ENCODE measurements around the gene POLR2A.
A peak's percentile ranks its signal among the peaks of the same experiment; 100 is the strongest.
"Not testable (repeated sequence)": the region's sequence is repeated elsewhere in the genome, so short reads cannot be mapped to it uniquely, and the experiment has no call there.

Gene POLR2A

DNA sequence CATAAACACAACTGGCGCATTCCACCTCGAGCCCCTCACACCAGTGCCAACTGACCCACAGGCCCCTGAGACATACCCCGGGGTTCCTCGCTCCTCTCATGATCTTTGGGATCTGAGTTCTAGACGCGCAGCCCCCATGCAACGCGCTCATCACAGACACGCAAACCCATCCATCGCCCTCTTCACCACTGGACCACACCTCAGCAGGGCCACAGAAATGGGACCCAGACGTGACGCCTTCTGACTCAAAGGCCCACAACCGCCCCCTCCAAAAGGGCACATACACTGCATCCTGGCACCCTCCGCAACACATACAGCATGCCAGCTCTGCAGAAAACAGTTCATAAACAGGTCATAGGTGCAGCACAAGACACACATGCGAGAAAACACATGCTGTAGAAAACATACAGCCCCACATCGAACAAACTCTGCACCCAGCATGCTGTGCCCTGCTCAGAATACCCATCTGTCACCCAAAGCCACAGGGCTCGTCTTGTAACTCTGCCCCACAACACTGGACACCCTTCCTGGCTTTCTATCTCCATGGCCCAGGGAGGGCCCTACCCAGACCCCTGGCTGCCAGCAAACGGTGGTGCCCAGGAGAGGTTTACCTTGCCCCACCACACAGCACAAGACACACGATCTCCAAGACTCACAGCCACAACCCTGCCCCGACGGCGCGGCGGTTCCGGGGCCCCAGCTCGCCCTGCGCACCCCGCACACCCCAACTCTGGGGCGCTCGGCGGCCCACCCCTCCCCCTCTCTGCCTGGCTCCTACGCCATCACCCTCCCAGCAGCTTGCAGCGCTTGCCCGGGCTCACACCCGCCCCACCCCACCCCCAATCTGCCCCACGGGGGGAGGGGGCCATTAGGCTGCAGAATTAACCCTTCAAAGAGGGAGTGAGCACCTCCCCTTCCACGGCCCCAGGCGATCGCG lies 5.6 kb upstream of the POLR2A start:
- DNase-seq (ENCODE audit: low spot score): peak; percentile 75

DNA sequence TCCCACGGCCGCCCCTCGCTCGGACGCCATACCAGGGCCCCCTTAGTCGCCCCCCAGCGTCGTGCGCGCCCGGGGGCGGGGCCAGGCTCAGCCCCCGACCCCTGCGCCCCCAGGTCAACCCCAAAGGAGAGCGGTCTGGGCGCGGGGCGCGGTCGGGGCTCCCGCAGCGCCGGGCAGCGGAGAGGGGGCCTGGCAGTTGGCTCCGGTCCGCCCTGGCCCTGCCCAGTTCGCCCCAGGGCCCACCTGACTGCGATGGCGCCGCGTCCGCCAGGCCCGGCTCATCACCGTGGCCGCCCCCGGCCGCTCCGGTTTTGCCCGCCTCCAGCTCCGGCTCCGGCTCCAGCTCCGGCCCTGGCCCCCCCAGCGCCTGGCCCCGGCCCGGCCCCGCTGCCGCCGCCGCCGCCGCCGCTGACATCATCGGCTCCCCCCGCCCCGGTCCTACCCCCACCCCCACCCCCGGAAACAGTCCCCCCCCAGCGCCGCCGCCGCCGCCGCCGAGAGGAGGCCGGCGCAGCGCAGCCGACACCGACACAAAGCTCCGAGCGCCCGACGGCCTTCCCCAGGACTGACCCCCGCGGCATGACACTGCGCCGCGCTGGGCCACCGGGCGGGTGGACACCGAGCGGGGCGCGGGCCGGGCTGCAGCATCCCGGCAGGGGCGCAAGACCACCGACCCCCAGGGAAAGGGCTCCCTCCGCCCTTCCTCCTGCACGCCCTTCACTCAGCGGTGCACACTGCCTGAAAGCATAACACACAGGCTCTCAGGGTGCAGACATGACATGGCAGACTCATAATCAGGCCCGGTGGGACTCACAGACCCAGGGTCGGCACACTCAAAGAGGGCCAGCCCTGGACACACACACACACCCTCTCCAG lies 4.7 kb upstream of the POLR2A start, which contains the start of gene ZBTB4:
ZBTB4 (minus strand) TSS at position 419 of the 876 bp plus-strand sequence. CDS start 12,830 bp downstream, outside the sequence.
- peak; percentile 85 for DNase-seq (ENCODE audit: low spot score)

DNA sequence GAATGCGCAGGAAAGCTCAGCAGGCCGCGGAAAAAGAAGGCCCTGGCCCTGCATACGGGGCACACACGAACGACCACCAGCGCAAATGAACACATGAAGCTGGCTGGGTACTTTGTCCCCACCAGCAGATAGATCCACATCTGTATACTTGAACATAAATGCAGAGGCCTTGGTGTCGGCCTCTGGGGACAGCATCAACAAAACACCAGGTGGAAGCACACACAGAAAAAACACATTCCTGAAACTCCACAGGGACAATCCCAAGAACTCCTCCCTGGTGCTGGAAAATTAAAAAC lies 4.1 kb upstream of the POLR2A start:
- no peak for DNase-seq (ENCODE audit: low spot score)

DNA sequence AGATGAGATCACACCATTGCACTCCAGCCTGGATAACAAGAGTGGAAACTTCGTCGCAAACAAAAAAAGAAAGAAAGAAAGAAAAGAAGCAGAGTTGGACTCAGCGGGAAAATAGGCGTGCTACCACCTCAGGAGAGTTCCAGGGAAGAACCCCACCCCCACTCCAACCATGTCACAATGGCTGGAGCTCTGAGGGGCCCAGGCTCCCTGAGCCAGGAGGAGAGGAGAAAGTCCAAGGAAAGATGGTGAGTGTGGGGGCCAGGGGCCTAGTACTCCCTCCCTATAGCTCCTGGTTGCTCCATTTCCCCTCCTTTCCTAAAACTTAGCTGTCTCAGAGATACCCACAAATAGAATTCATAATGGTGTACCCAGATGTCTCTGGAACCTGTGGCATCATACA lies 2.9 kb upstream of the POLR2A start, which contains the start of gene SLC35G6:
SLC35G6 (plus strand) TSS at position 172 of the 400 bp plus-strand sequence; CDS start at position 243, 71 bp downstream.
- not testable (repeated sequence) for DNase-seq (ENCODE audit: low spot score)

DNA sequence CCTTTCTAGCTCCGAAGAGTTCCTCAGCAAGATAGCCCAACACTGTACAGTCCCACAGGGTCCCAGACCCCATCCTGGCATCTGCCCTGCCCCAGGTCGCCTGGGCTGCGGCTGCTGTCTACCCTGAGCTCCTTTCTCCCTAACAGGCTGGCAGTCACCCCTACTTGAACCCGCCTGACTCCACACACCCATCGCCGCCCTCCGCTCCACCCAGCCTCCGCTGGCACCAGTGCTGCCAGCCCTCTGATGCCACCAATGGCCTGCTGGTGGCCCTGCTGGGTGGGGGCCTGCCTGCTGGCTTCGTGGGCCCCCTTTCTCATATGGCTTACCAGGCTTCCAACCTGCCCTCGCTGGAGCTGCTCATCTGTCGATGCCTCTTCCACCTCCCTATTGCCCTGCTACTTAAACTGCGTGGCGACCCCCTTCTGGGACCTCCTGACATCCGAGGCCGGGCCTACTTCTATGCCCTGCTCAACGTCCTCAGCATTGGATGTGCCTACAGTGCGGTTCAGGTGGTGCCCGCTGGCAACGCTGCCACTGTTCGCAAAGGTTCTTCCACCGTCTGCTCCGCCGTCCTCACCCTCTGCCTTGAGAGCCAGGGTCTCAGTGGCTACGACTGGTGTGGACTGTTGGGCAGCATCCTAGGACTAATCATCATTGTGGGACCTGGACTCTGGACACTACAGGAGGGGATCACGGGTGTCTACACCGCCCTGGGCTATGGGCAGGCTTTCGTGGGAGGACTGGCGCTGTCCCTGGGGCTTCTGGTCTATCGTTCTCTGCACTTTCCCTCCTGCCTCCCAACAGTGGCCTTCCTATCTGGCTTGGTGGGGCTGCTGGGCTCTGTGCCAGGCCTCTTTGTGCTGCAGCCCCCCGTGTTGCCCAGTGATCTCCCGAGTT lies 2.1 kb upstream of the POLR2A start:
- DNase-seq (ENCODE audit: low spot score): not testable (repeated sequence)

DNA sequence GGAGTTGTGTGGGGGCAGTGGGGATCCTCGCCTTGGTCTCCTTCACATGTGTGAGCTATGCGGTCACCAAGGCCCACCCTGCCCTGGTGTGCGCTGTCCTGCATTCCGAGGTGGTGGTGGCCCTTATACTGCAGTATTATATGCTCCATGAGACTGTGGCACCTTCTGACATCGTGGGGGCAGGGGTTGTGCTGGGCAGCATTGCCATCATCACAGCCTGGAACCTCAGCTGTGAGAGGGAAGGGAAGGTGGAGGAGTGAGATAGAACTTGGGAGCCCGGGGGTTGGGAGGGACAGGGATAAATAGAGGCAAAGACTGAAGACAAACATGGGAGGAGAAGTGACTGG lies 1.5 kb upstream of the POLR2A start:
- DNase-seq (ENCODE audit: low spot score): not testable (repeated sequence)

DNA sequence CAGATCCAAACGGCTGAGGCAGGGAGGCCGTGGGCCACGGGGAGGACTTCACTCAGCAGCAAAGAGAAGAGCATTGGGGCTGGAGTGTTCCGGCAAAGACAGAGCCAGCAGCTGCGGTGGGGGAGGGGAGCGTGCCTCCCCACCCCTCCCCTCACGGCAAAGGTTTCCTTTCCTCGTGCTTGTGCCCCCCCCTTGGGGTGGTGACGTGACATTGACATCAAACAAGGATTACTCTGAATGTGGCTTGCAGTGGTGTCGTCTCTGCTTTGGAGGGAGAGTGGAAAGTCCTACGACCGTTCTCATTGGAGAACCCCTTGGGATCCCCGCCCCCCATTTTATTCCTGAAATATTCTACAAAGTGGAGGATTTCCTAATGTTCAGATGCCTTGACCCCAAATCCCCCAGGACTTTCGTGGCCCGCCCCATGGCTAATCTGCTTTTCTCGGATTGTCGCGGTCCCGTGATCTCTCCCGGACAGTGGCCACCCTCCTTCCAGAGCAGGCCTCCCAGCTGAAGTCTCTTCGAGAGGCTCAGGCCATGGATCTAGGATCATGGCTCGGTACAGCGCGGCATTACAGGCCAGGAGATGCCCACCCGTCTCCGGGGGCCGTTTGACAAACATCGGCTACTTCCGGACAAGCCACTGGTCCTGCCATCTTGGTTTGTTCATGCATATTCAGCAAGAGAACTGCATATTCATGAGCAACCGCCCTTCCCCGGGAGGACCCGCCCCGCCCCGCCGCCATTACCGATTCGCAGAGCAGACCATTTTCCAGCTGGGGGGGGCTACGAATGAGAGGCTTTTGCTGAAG lies 705 bp upstream of the POLR2A start:
- DNase-seq (ENCODE audit: low spot score): peak; percentile 86

DNA sequence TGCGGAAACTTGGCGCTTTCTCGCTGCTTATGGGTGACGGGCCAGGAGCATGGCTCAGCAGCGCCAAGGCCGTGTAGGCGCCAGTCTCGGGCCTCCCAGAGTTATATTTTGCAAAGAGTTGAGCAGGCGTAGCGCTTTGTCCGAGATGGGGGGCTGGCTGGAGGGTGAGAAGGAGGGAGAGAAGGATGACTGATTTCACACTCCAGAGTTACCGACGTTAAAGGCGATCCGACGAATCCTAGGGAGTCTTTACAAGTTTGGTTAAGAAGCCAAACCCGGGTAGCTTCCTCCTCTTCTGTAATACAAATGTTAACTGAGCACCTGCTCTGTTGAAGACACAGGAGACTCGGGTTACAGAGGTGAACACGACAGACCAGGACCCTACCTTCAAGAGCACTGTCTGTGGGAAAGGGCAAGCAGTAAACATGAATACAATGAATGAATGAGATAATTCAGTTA lies 782 bp downstream of the POLR2A start:
- DNase-seq (ENCODE audit: low spot score): no peak

DNA sequence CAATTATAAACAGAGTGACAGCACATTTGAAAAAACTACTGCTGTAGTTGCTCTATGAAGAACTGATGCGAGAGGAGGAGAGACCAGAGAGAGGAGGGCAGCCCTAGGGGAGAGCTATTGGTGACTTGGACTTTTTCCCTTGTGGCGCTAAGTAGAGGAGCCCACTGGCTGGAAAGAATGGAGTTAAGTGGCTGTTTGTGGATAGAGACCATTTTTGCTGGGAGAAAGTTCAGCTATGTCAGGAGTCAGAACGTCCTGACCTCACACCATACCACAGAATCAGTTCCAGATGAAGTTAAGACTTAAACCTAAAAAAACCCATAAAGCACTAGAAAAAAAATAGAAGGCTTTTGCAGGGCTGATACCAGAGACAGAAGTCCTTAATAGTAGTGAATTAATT lies 2.0 kb downstream of the POLR2A start:
- DNase-seq (ENCODE audit: low spot score): no peak

DNA sequence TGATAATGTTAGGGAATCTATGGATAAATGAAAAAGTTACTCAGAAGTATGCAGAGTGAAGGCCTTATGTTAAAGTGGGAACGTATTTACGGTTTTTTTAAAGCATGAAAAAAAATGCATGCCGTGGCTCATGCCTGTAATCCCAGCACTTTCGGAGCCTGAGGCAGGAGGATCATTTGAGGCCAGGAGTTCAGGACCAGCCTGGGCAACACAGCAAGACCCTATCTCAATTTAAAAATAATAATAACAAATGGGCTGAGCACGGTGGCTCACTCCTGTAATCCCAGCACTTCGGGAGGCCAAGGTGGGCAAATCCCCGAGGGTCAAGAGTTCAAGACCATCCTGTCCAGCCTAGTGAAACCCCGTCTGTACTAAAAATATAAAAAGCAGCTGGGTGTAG lies 6.0 kb downstream of the POLR2A start:
- DNase-seq (ENCODE audit: low spot score): no peak

DNA sequence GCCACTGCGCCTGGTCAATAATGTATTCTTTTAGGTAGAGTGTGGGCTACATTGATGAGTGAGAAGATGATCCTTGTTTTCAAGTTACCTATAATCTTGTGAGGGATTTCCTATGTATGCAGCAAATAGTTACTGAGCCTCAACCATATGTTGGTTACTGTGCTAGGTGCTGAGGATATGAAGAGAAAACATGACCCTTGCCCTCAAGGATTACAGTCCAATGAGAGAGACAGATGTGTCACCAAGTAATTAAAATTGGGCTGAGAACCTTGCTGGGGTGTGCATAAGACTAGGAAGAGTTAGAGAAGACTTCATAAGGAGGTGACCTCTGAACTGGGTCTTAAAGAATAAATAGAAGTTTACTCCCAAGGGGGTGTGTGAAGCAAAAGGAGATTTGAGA lies 7.4 kb downstream of the POLR2A start:
- DNase-seq (ENCODE audit: low spot score): no peak

DNA sequence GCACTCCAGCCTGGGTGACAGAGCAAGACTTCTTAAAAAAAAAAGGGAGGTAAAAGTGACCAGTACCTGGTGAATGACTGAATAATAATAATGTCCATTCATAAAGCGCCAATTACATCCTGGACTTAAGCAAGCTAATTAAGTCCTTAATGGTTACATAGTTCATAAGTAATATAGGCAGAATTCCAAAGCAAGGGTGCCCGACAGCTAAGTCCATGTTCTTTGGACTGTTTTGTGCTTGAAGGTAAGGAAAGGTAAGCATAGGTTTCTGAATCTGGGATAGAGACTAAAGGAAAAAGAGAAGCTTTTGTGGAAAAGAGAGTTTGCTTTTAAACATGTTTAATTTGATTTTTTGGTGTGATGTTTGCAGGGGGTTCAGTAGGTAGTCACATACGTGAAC lies 9.8 kb downstream of the POLR2A start:
- no peak for DNase-seq (ENCODE audit: low spot score)

DNA sequence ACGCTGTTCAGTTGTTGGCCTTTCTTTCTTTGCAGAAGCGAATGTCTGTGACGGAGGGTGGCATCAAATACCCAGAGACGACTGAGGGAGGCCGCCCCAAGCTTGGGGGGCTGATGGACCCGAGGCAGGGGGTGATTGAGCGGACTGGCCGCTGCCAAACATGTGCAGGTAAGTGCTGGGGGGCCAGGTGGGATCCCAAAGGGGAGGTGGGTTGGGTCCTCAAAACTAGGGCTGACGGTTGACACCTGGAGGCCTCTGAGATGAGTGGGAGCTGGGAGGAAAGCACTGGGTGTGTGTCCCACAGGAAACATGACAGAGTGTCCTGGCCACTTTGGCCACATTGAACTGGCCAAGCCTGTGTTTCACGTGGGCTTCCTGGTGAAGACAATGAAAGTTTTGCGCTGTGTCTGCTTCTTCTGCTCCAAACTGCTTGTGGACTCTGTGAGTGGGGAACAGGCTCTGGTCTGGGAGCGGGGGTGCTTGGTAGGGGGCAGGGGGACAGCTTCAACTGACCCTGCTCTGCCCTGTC lies 11.8 kb downstream of the POLR2A start:
- no peak for DNase-seq (ENCODE audit: low spot score)

DNA sequence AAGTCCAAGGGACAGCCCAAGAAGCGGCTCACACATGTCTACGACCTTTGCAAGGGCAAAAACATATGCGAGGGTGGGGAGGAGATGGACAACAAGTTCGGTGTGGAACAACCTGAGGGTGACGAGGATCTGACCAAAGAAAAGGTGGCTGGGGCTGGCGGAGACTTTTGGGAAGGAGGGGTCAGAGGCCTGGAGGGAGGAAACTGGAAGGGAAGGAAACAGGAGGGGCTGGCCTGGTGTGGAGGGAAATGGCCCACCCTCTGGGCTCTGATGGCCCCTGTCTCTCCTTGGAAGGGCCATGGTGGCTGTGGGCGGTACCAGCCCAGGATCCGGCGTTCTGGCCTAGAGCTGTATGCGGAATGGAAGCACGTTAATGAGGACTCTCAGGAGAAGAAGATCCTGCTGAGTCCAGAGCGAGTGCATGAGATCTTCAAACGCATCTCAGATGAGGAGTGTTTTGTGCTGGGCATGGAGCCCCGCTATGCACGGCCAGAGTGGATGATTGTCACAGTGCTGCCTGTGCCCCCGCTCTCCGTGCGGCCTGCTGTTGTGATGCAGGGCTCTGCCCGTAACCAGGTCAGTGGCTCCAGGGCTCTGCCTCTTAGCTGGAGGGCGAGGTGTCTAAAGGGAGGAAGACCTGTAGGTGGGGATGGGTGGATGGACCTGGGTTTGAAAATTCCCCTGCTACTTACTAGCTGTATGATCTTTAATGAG lies 12.5 kb downstream of the POLR2A start:
- no peak for DNase-seq (ENCODE audit: low spot score)

DNA sequence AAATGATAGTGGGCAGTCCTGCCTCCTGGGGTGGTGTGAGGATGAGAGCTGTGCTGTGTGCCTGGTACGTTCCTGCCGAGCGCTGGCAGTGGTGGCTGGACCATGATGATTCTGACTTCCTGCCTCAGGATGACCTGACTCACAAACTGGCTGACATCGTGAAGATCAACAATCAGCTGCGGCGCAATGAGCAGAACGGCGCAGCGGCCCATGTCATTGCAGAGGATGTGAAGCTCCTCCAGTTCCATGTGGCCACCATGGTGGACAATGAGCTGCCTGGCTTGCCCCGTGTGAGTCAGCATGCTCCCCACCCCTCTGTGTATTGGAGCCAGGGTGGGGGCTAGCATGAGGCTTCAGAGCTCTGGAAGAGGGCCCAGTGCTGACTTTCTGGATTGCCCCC lies 13.1 kb downstream of the POLR2A start:
- no peak for DNase-seq (ENCODE audit: low spot score)

DNA sequence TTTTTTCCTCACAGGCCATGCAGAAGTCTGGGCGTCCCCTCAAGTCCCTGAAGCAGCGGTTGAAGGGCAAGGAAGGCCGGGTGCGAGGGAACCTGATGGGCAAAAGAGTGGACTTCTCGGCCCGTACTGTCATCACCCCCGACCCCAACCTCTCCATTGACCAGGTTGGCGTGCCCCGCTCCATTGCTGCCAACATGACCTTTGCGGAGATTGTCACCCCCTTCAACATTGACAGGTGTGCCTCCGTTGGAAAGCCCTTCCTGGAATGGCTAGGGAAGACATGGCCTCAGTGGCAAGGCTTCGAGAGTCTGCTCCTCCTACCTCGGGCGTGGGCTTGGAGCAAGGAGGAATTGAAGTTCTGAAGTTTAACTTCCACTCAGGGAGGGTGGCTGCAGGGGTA lies 13.5 kb downstream of the POLR2A start:
- no peak for DNase-seq (ENCODE audit: low spot score)

DNA sequence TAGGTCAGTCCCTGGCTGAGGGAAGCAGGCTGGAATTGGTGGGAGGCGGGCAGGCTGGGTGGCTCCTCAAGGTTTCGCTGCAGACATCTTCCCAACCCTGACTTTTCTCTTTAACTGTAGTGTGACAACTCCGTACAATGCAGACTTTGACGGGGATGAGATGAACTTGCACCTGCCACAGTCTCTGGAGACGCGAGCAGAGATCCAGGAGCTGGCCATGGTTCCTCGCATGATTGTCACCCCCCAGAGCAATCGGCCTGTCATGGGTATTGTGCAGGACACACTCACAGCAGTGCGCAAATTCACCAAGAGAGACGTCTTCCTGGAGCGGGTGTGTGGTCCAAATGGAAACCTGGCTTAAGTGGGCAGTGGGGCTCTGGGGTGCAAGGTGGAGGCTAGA lies 15.0 kb downstream of the POLR2A start:
- DNase-seq (ENCODE audit: low spot score): no peak

DNA sequence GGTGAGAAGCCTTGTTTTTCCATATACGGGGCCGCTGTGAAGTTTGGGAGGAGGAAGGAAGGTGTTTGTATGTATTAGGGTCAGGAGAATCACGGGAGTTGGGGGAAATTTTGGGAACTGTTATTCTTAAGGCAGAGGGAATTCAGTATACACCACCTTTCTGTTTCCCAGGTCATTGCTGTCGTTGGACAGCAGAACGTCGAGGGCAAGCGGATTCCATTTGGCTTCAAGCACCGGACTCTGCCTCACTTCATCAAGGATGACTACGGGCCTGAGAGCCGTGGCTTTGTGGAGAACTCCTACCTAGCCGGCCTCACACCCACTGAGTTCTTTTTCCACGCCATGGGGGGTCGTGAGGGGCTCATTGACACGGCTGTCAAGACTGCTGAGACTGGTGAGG lies 17.6 kb downstream of the POLR2A start:
- no peak for DNase-seq (ENCODE audit: low spot score)

DNA sequence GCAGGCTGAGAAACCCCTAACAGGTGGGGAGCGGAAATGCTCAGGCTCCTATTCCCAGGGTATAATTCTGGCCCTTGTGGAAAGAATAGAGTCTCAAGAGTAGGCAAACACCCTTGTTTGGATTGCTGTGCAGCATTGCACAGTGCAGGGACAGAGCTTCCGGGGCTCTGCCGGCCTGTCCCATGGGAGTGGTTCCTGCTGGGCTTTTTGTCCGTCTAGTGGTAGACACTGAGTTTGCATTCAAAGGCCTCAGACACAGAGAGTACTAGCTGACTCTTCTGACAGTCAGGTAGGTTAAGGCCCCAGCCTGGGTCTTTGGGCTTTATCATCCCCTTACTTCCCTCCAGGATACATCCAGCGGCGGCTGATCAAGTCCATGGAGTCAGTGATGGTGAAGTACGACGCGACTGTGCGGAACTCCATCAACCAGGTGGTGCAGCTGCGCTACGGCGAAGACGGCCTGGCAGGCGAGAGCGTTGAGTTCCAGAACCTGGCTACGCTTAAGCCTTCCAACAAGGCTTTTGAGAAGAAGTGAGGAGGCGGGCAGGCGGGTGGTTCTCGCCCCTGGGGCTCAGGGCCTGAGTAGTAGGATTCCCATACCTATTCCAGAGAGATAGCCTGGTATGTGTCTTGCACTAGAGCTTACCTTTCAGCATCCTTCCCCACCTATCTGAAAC lies 18.1 kb downstream of the POLR2A start:
- DNase-seq (ENCODE audit: low spot score): no peak
